IMR-90 (cell line): ENCODE measurements around the gene TP53TG5. TPM values are rescaled to one million over a fixed set of nuclear protein-coding genes. Genes with fewer than 3 reads are reported as not detected.

ENCODE experiments used
- ATAC-seq: fragments of 200-7000 bp; cut with Tn5 transposase; 2 replicates; pipeline ENCODE4 v1.9.1; 2020; ENCODE audit warnings: low read depth, mild to moderate bottlenecking, moderate library complexity
- BruUV-seq: library from RNA; stranded (reverse); fragments of 400-500 nt; replicated peaks from 2 replicates; lab custom pipeline; 2021; lab: Mats Ljungman, UMichigan
- CTCF ChIA-PET: fragments of 300-600 bp; formaldehyde crosslinking; extraction: SDS; loops from one replicate; lab custom pipeline; 2021; ENCODE audit warnings: antibody characterized with exemption; lab: Yijun Ruan, JAX
- POLR2A ChIA-PET: fragments of 300-600 bp; sonication (Branson Sonifier 250); formaldehyde crosslinking; loops from one replicate; lab custom pipeline; 2022; ENCODE audit warnings: antibody characterized with exemption; ENCODE audit not compliant: unreplicated experiment; lab: Charles Lee
- DNase-seq: peaks from one replicate; pipeline ENCODE4 v3.0.0; 2013
- H2AFZ ChIP-seq: replicated peaks from 2 replicates; pipeline ENCODE3; 2013; ENCODE audit warnings: low read length, mild to moderate bottlenecking; ENCODE audit not compliant: poor library complexity
- H2AK5ac ChIP-seq: 2 replicates; pipeline ENCODE4 v1.6.1; 2013; ENCODE audit warnings: low read depth, low read length, inconsistent platforms
- H2AK9ac ChIP-seq: replicated peaks from 2 replicates; pipeline ENCODE3; 2013; ENCODE audit warnings: mild to moderate bottlenecking, low read depth, low read length, moderate library complexity; ENCODE audit not compliant: poor library complexity
- H2BK120ac ChIP-seq: 2 replicates; pipeline ENCODE4 v1.6.1; 2013; ENCODE audit warnings: low read depth, low read length, inconsistent platforms
- H2BK15ac ChIP-seq: 3 replicates; pipeline ENCODE4 v1.6.1; 2013; ENCODE audit warnings: low read depth, low read length, inconsistent platforms
- H2BK20ac ChIP-seq: 2 replicates; pipeline ENCODE4 v1.6.1; 2013; ENCODE audit warnings: low read depth, mild to moderate bottlenecking, inconsistent platforms, low read length, moderate library complexity
- H2BK5ac ChIP-seq: 2 replicates; pipeline ENCODE4 v1.6.1; 2013; ENCODE audit warnings: mild to moderate bottlenecking, low read depth, low read length, inconsistent platforms; ENCODE audit not compliant: poor library complexity, severe bottlenecking
- H3K14ac ChIP-seq: replicated peaks from 2 replicates; pipeline ENCODE4 v1.6.1; 2013; ENCODE audit warnings: low read depth, low read length, inconsistent platforms
- H3K18ac ChIP-seq: 2 replicates; pipeline ENCODE4 v1.6.1; 2013; ENCODE audit warnings: low read depth, low read length, control low read depth
- H3K23ac ChIP-seq: 2 replicates; pipeline ENCODE4 v1.6.1; 2013; ENCODE audit warnings: low read depth, low read length, inconsistent platforms
- H3K27ac ChIP-seq: 2 replicates; pipeline ENCODE4 v1.5.1; 2013; ENCODE audit warnings: mild to moderate bottlenecking, control low read depth, low read length; ENCODE audit not compliant: insufficient read depth
- H3K27me3 ChIP-seq: 2 replicates; pipeline ENCODE4 v1.6.1; 2013; ENCODE audit warnings: low read length; ENCODE audit not compliant: control insufficient read depth, insufficient read depth
- H3K36me3 ChIP-seq: 2 replicates; pipeline ENCODE4 v1.6.1; 2013; ENCODE audit warnings: low read length, mixed read lengths; ENCODE audit not compliant: control insufficient read depth, insufficient read depth
- H3K4ac ChIP-seq: 2 replicates; pipeline ENCODE4 v1.6.1; 2013; ENCODE audit warnings: low read depth, low read length, inconsistent platforms
- H3K4me1 ChIP-seq: 2 replicates; pipeline ENCODE4 v1.6.1; 2013; ENCODE audit warnings: low read length, mixed read lengths; ENCODE audit not compliant: control insufficient read depth, insufficient read depth
- H3K4me2 ChIP-seq: 2 replicates; pipeline ENCODE4 v1.6.1; 2013; ENCODE audit warnings: low read depth, mild to moderate bottlenecking, control low read depth, low read length, moderate library complexity
- H3K4me3 ChIP-seq: 2 replicates; pipeline ENCODE4 v1.5.1; 2013; ENCODE audit warnings: low read depth, mild to moderate bottlenecking, control low read depth, low read length, moderate library complexity; ENCODE audit not compliant: insufficient read depth
- H3K56ac ChIP-seq: 2 replicates; pipeline ENCODE4 v1.6.1; 2013; ENCODE audit warnings: low read length, inconsistent platforms; ENCODE audit not compliant: insufficient read depth; ENCODE audit errors: extremely low read depth
- H3K79me1 ChIP-seq, 2 experiments: 2 replicates each; pipeline ENCODE4 v1.6.1; 2013; ENCODE audit warnings: low read length in 2 of 2, inconsistent platforms in 1 of 2, low read depth in 1 of 2
- H3K9ac ChIP-seq: 2 replicates; pipeline ENCODE4 v1.6.1; 2013; ENCODE audit warnings: low read depth, low read length, control low read depth
- H3K9me1 ChIP-seq: 2 replicates; pipeline ENCODE4 v1.6.1; 2013; ENCODE audit warnings: low read length, inconsistent platforms; ENCODE audit not compliant: insufficient read depth
- H3K9me3 ChIP-seq: 2 replicates; pipeline ENCODE4 v1.6.1; 2013; ENCODE audit warnings: low read length; ENCODE audit not compliant: control insufficient read depth, insufficient read depth
- H4K20me1 ChIP-seq: 2 replicates; pipeline ENCODE4 v1.6.1; 2013; ENCODE audit warnings: low read length, inconsistent platforms; ENCODE audit not compliant: insufficient read depth
- H4K5ac ChIP-seq: 2 replicates; pipeline ENCODE4 v1.6.1; 2013; ENCODE audit warnings: mild to moderate bottlenecking, low read depth, low read length, control low read depth
- H4K8ac ChIP-seq, 2 experiments: 2 replicates each; pipeline ENCODE4 v1.6.1; 2013; ENCODE audit warnings: low read depth in 2 of 2, low read length in 2 of 2, control low read depth in 1 of 2, inconsistent platforms in 1 of 2
- H4K91ac ChIP-seq: 2 replicates; pipeline ENCODE4 v1.6.1; 2013; ENCODE audit warnings: low read depth, low read length, inconsistent platforms; ENCODE audit not compliant: insufficient read depth
- MAZ ChIP-seq: IDR thresholded peaks from 2 replicates; pipeline ENCODE4 v1.6.1; 2012; ENCODE audit warnings: low read depth, mild to moderate bottlenecking, low read length, improper control_type of control experiment, moderate library complexity, borderline replicate concordance
- RCOR1 ChIP-seq: IDR thresholded peaks from 2 replicates; pipeline ENCODE4 v1.6.1; 2012; ENCODE audit warnings: mild to moderate bottlenecking, low read length, improper control_type of control experiment; ENCODE audit not compliant: insufficient replicate concordance
- WGBS, 2 experiments: methylation state at CpG; one replicate each; pipeline versions ENCODE4 v1.1.5 to v1.1.7; 2013; ENCODE audit warnings: missing lambda C conversion rate in 2 of 2; ENCODE audit not compliant: insufficient read length in 1 of 2; ENCODE audit errors: extremely low coverage in 2 of 2; 5-methylcytosine and 5-hydroxymethylcytosine counted together
- dilution Hi-C: fragments of 300-500 bp; cut with HindIII; formaldehyde crosslinking; loops from one replicate; pipeline ENCODE4 v1.14.3; 2018; ENCODE audit warnings: low sequenced_read_pairs; ENCODE audit not compliant: unreplicated experiment
- in situ Hi-C: fragments of 300-500 bp; cut with MboI; formaldehyde crosslinking; loops from 3 replicates; pipeline ENCODE4 v1.14.3; 2019; ENCODE audit warnings: low sequenced_read_pairs, inconsistent platforms, mixed read lengths
- intact Hi-C: fragments of 100-400 bp; cut with micrococcal nuclease; formaldehyde crosslinking; loops from 2 replicates; pipeline ENCODE4 v1.10.0; 2022
- polyA plus RNA-seq, 3 experiments: library from polyadenylated mRNA; depleted of rRNA; stranded (reverse); fragments of >200 nt; gene quantifications; 2 replicates each; pipeline ENCODE4 v1.2.3, GENCODE V29; 2012; ENCODE audit warnings: low replicate concordance in 1 of 3
- total RNA-seq: library from RNA; depleted of rRNA; stranded (reverse); fragments of >200 nt; gene quantifications from 2 replicates; pipeline ENCODE4 v1.2.3, GENCODE V29; 2012

TP53TG5 gene
- total and polyA plus RNA-seq, 2 of the 4 experiments (the other 2 are of a cell fraction) = not detected

DNA sequence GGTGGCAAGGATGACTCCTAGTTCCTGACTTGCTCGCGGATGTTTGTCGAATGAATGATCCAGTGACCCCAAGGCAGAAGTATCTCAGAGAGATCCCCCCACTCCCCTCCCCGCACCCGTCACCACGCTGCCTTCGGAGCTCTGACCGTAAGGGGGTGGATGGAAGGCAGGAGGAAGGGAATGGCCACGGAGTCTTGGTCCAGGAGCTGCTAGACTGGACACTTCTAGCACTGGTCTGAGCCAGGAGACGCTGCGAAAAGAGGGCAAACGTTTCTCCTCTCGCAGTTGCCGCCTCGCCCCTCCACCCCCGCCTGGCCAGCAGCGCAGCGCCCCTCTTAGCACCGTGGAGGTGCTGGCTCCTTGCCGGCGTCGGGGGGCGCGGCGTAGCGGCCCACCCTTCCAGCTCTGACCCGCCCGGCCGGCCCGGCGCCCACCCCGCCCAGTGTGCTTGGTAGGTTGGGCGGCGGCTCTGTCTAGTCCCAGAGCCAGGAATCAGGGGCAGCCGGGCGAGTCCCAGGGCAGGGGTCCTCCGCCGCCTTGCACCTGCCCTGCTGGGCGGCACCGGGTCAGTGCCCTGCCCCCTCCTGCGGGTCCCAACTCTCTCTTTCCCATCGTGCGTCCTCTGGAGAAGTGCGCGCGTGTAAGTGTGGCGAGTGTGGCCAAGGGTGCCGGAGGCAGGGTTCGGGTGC is 27.6 kb upstream of the TP53TG5 start:
- ChIA-PET POLR2A (no interaction called here), CTCF (interaction anchor here (1.3 kb wide), 1 partner anchor 12 kb away, joined by 4 read pairs; no protein-coding TSS in a partner anchor)
- no peak overlapping the region for H4K91ac ChIP-seq
- no peak overlapping the region for H3K56ac ChIP-seq
- H2AK9ac ChIP-seq = peak overlapping the region; percentile 37
- H3K4me2 ChIP-seq = peak overlapping the region; percentile 88
- H2BK5ac ChIP-seq = no peak overlapping the region
- ATAC-seq (peak; percentile 30), DNase-seq (no peak)
- no peaks in the 10 kb centered on the region for H3K27me3 ChIP-seq
- H3K14ac ChIP-seq = 0 out of 2 replicates have a peak overlapping the region, but pooled peaks have one; percentile 8
- no peak overlapping the region for H3K18ac ChIP-seq
- H3K9me3 ChIP-seq = peaks cover 2% of the 10 kb centered on the region; the same call in 1 of the 2 replicates
- in situ Hi-C loops (no loop called here), intact Hi-C loops (no loop called here), dilution Hi-C loops (no loop called here)
- no peak overlapping the region for H2BK20ac ChIP-seq
- no peak overlapping the region for H2AK5ac ChIP-seq
- BruUV-seq = no TSS peak
- no peak for TF ChIP-seq RCOR1
- TF ChIP-seq MAZ = no peak
- H4K5ac ChIP-seq = no peak overlapping the region
- no peak overlapping the region; the same call in 1 of the 2 replicates for H3K27ac ChIP-seq
- no peak overlapping the region for H2BK15ac ChIP-seq
- peak overlapping the region; percentile 45; the same call in 1 of the 2 replicates for H3K4ac ChIP-seq
- H3K79me1 ChIP-seq = peaks cover 0 to 10% of the 10 kb centered on the region in 2 experiments; a peak in 2 of 4 replicates
- H3K9me1 ChIP-seq = no peaks in the 10 kb centered on the region
- H3K36me3 ChIP-seq = no peaks in the 10 kb centered on the region; the same call in 1 of the 2 replicates
- H4K8ac ChIP-seq = peak overlapping the region in 1 of 2 experiments; percentile 51; a peak in 2 of 4 replicates
- peak overlapping the region; percentile 63 for H3K4me3 ChIP-seq
- peaks cover 4% of the 10 kb centered on the region; the same call in 1 of the 2 replicates for H3K4me1 ChIP-seq
- H3K23ac ChIP-seq = 0 out of 2 replicates have a peak overlapping the region, but pooled peaks have one; percentile 66
- peak overlapping the region; percentile 92 for H2AFZ ChIP-seq
- H2BK120ac ChIP-seq = no peak overlapping the region
- 0% methylated on average over 6 of the region's 49 CpGs; no CpG with 5 or more reads in 1 of the 2 experiments for WGBS, 2 experiments
- no peaks in the 10 kb centered on the region for H4K20me1 ChIP-seq
- no peak overlapping the region; the same call in 1 of the 2 replicates for H3K9ac ChIP-seq
